Mesenchymal stem cell (in vitro differentiated cells and primary cell): ENCODE measurements around the gene ARFRP1.

Source experiments
- DNase-seq: peaks from one replicate; pipeline ENCODE4 v3.0.0-alpha.2; 2013
- H2AFZ ChIP-seq: one replicate; pipeline ENCODE4 v1.6.1; 2013; ENCODE audit warnings: low read depth, mild to moderate bottlenecking, control low read depth, inconsistent platforms, low read length, moderate library complexity
- H2AK5ac ChIP-seq: 2 replicates; pipeline ENCODE4 v1.6.1; 2013; ENCODE audit warnings: low read length, moderate library complexity, mild to moderate bottlenecking, inconsistent platforms; ENCODE audit not compliant: severe bottlenecking
- H2BK120ac ChIP-seq: one replicate; pipeline ENCODE4 v1.6.1; 2013; ENCODE audit warnings: low read depth, mild to moderate bottlenecking, inconsistent platforms, low read length, moderate library complexity
- H2BK12ac ChIP-seq, 2 experiments: one replicate each; pipeline ENCODE4 v1.6.1; 2013; ENCODE audit warnings: inconsistent platforms in 2 of 2, low read length in 2 of 2, mild to moderate bottlenecking in 2 of 2, moderate library complexity in 2 of 2, control low read depth in 1 of 2
- H2BK15ac ChIP-seq: one replicate; pipeline ENCODE4 v1.6.1; 2013; ENCODE audit warnings: mild to moderate bottlenecking, low read depth, inconsistent platforms; ENCODE audit not compliant: poor library complexity, severe bottlenecking
- H2BK5ac ChIP-seq: 2 replicates; pipeline ENCODE4 v1.6.1; 2013; ENCODE audit warnings: low read depth, mild to moderate bottlenecking, low read length, control low read depth, inconsistent platforms; ENCODE audit not compliant: poor library complexity, severe bottlenecking
- H3K14ac ChIP-seq, 2 experiments: one replicate each; pipeline ENCODE4 v1.6.1; 2013; ENCODE audit warnings: inconsistent platforms in 2 of 2, low read length in 2 of 2, control low read depth in 1 of 2, mild to moderate bottlenecking in 1 of 2, moderate library complexity in 1 of 2
- H3K18ac ChIP-seq, 2 experiments: one replicate each; pipeline ENCODE4 v1.6.1; 2013; ENCODE audit warnings: inconsistent platforms in 2 of 2, low read length in 2 of 2, control low read depth in 1 of 2, low read depth in 1 of 2, mild to moderate bottlenecking in 1 of 2
- H3K23ac ChIP-seq, 2 experiments: one replicate each; pipeline ENCODE4 v1.6.1; 2013; ENCODE audit warnings: inconsistent platforms in 2 of 2, low read length in 2 of 2, mild to moderate bottlenecking in 2 of 2, moderate library complexity in 2 of 2, control low read depth in 1 of 2
- H3K27ac ChIP-seq: 2 replicates; pipeline ENCODE4 v1.5.1; 2013; ENCODE audit warnings: mild to moderate bottlenecking, moderate library complexity, low read length, control low read depth, inconsistent platforms; ENCODE audit not compliant: poor library complexity, severe bottlenecking
- H3K27me3 ChIP-seq, 2 experiments: 2 replicates each; pipeline versions ENCODE4 v1.6.1 to v1.7.0; 2013; ENCODE audit warnings: low read length in 2 of 2, mild to moderate bottlenecking in 2 of 2, moderate library complexity in 2 of 2, control low read depth in 1 of 2, inconsistent platforms in 1 of 2; ENCODE audit not compliant: control insufficient read depth in 1 of 2, insufficient read depth in 1 of 2
- H3K36me3 ChIP-seq, 2 experiments: 2 replicates each; pipeline versions ENCODE4 v1.6.1 to v1.7.0; 2013; ENCODE audit warnings: low read length in 2 of 2, control low read depth in 1 of 2, inconsistent platforms in 1 of 2, low read depth in 1 of 2, mild to moderate bottlenecking in 1 of 2; ENCODE audit not compliant: insufficient read depth in 2 of 2, control insufficient read depth in 1 of 2
- H3K4ac ChIP-seq, 2 experiments: one replicate each; pipeline ENCODE4 v1.6.1; 2013; ENCODE audit warnings: inconsistent platforms in 2 of 2, low read length in 2 of 2, mild to moderate bottlenecking in 2 of 2, moderate library complexity in 2 of 2, control low read depth in 1 of 2, low read depth in 1 of 2
- H3K4me1 ChIP-seq: 2 replicates; pipeline ENCODE4 v1.6.1; 2013; ENCODE audit warnings: low read depth, low read length, control low read depth; ENCODE audit not compliant: control insufficient read depth, insufficient read depth
- H3K4me2 ChIP-seq: 2 replicates; pipeline ENCODE4 v1.6.1; 2013; ENCODE audit warnings: low read length, mild to moderate bottlenecking, inconsistent platforms; ENCODE audit not compliant: poor library complexity, severe bottlenecking
- H3K4me3 ChIP-seq, 2 experiments: 2 replicates each; pipeline versions ENCODE4 v1.5.1 to v1.7.0; 2013; ENCODE audit warnings: low read length in 2 of 2, mild to moderate bottlenecking in 2 of 2, control low read depth in 1 of 2, low read depth in 1 of 2; ENCODE audit not compliant: insufficient read depth in 1 of 2
- H3K79me1 ChIP-seq: replicated peaks from 2 replicates; pipeline ENCODE4 v1.6.1; 2013; ENCODE audit warnings: mild to moderate bottlenecking, control low read depth, low read length, inconsistent platforms; ENCODE audit not compliant: poor library complexity, severe bottlenecking
- H3K9ac ChIP-seq: 2 replicates; pipeline ENCODE4 v1.7.0; 2013; ENCODE audit warnings: mild to moderate bottlenecking, low read length, moderate library complexity
- H3K9me3 ChIP-seq: 2 replicates; pipeline ENCODE4 v1.7.0; 2013; ENCODE audit warnings: mild to moderate bottlenecking, low read length; ENCODE audit not compliant: control insufficient read depth
- H4K8ac ChIP-seq: one replicate; pipeline ENCODE4 v1.6.1; 2013; ENCODE audit warnings: inconsistent platforms, mild to moderate bottlenecking, low read length, moderate library complexity
- H4K91ac ChIP-seq: one replicate; pipeline ENCODE4 v1.6.1; 2013; ENCODE audit warnings: mild to moderate bottlenecking, low read length, inconsistent platforms
- WGBS: methylation state at CpG from one replicate; pipeline ENCODE4 v1.1.7; 2013; ENCODE audit warnings: mixed read lengths; 5-methylcytosine and 5-hydroxymethylcytosine counted together

Gene ARFRP1

GRCh38 chr20:63742381-63743024 is 34.7 kb upstream of the ARFRP1 start:
- Histone ChIP-seq H3K36me3 (peaks cover 21 to 60% of the 10 kb centered on the region in 2 experiments), H2AK5ac (no peak overlapping the region), H3K9me3 (no peaks in the 10 kb centered on the region), H2BK12ac (no peak overlapping the region), H3K4me2 (no peak overlapping the region), H2BK5ac (no peak overlapping the region), H2AFZ (no peak overlapping the region), H3K4me1 (peaks cover 36% of the 10 kb centered on the region), H3K4ac (no peak overlapping the region), H3K14ac (no peak overlapping the region), H2BK120ac (no peak overlapping the region), H3K27ac (no peak overlapping the region), H3K27me3 (no peaks in the 10 kb centered on the region), H4K8ac (peak overlapping the region; percentile 29), H3K9ac (no peak overlapping the region), H3K18ac (no peak overlapping the region), H4K91ac (no peak overlapping the region), H3K4me3 (no peak overlapping the region), H2BK15ac (peak overlapping the region; percentile 29), H3K23ac (no peak overlapping the region), H3K79me1 (peaks cover 12% of the 10 kb centered on the region)
- 89% methylated on average over 37 of the region's 37 CpGs for WGBS
- DNase-seq: no peak

GRCh38 chr20:63741676-63742380 is 34.1 kb upstream of the ARFRP1 start:
- WGBS: 90% methylated on average over 27 of the region's 30 CpGs
- no peak overlapping the region for H2BK5ac ChIP-seq
- no peak overlapping the region for H2BK120ac ChIP-seq
- peak overlapping the region in 1 of 2 experiments; percentile 32 for H3K4ac ChIP-seq
- H3K18ac ChIP-seq: peak overlapping the region in 1 of 2 experiments; percentile 84
- H3K27ac ChIP-seq: peak overlapping the region; percentile 83
- H3K4me2 ChIP-seq: peak overlapping the region; percentile 75
- peaks cover 24 to 64% of the 10 kb centered on the region in 2 experiments for H3K36me3 ChIP-seq
- H3K4me3 ChIP-seq: peak overlapping the region; percentile 78 to 86
- H3K4me1 ChIP-seq: peaks cover 40% of the 10 kb centered on the region
- peak overlapping the region; percentile 29 for H4K8ac ChIP-seq
- peaks cover 12% of the 10 kb centered on the region for H3K79me1 ChIP-seq
- no peaks in the 10 kb centered on the region for H3K9me3 ChIP-seq
- H3K23ac ChIP-seq: no peak overlapping the region
- peak overlapping the region in 1 of 2 experiments; percentile 67 for H3K14ac ChIP-seq
- no peak overlapping the region for H4K91ac ChIP-seq
- no peak for DNase-seq
- H2AFZ ChIP-seq: no peak overlapping the region
- no peak overlapping the region for H2BK15ac ChIP-seq
- peak overlapping the region; percentile 5 for H2AK5ac ChIP-seq
- peak overlapping the region; percentile 88 for H3K9ac ChIP-seq
- H3K27me3 ChIP-seq: no peaks in the 10 kb centered on the region
- H2BK12ac ChIP-seq: peak overlapping the region in 1 of 2 experiments; percentile 84

GRCh38 chr20:63741354-63741675 is 33.5 kb upstream of the ARFRP1 start:
- WGBS: 34% methylated on average over 3 of the region's 6 CpGs
- no peak for DNase-seq
- no peak overlapping the region for H2BK5ac ChIP-seq
- H3K4me2 ChIP-seq: peak overlapping the region; percentile 75
- no peak overlapping the region for H2AFZ ChIP-seq
- no peak overlapping the region for H4K8ac ChIP-seq
- no peak overlapping the region for H2BK15ac ChIP-seq
- H3K9ac ChIP-seq: peak overlapping the region; percentile 88
- H3K18ac ChIP-seq: peak overlapping the region in 1 of 2 experiments; percentile 84
- H3K27me3 ChIP-seq: no peaks in the 10 kb centered on the region
- peak overlapping the region; percentile 4 for H4K91ac ChIP-seq
- peaks cover 28 to 64% of the 10 kb centered on the region in 2 experiments for H3K36me3 ChIP-seq
- peak overlapping the region in 1 of 2 experiments; percentile 84 for H2BK12ac ChIP-seq
- no peak overlapping the region for H3K23ac ChIP-seq
- H2AK5ac ChIP-seq: peak overlapping the region; percentile 5
- peaks cover 40% of the 10 kb centered on the region for H3K4me1 ChIP-seq
- H3K27ac ChIP-seq: peak overlapping the region; percentile 83
- H3K4ac ChIP-seq: peak overlapping the region in 1 of 2 experiments; percentile 32
- H3K9me3 ChIP-seq: no peaks in the 10 kb centered on the region
- H3K79me1 ChIP-seq: peaks cover 12% of the 10 kb centered on the region
- peak overlapping the region; percentile 78 to 86 for H3K4me3 ChIP-seq
- H3K14ac ChIP-seq: peak overlapping the region in 1 of 2 experiments; percentile 67
- no peak overlapping the region for H2BK120ac ChIP-seq
